Suppressor macrophage treated with lipopolysaccharide for 1 hour (primary cell): ENCODE results near the gene EXOSC7.
"Not testable (repeated sequence)": the region's sequence is repeated elsewhere in the genome, so short reads cannot be mapped to it uniquely, and the experiment has no call there.

Source experiments
- DNase-seq, 3 donors: peaks; one replicate each; pipeline ENCODE4 v3.0.0-alpha.2; 2020 to 2022

EXOSC7 gene

GRCh38 chr3:45026038-45026437, 50.0 kb downstream of the EXOSC7 start, which contains the start of gene CLEC3B:
TSS of gene CLEC3B (plus strand) at chr3:45026303. CDS start at chr3:45026363, 60 bp downstream.
- DNase-seq = no peak

- DNase-seq = no peak
Observed at GRCh38 chr3:45026957-45027356, 50.9 kb downstream of the EXOSC7 start.

GRCh38 chr3:45027441-45027840, 51.4 kb downstream of the EXOSC7 start:
- no peak for DNase-seq

GRCh38 chr3:45029216-45029615, 53.2 kb downstream of the EXOSC7 start:
- peak; percentile 23 to 46 (median 33) for DNase-seq

GRCh38 chr3:45029661-45030060, 53.6 kb downstream of the EXOSC7 start:
- no peak for DNase-seq

- DNase-seq = no peak
Observed at GRCh38 chr3:45031531-45031930, 55.5 kb downstream of the EXOSC7 start.

- no peak for DNase-seq
Observed at GRCh38 chr3:45032113-45032512, 56.1 kb downstream of the EXOSC7 start.

GRCh38 chr3:45033791-45034190, 57.7 kb downstream of the EXOSC7 start:
- peak; percentile 39 to 57 (median 50) for DNase-seq

GRCh38 chr3:45034612-45035252, 58.7 kb downstream of the EXOSC7 start:
- peak; percentile 82 to 88 (median 82) for DNase-seq

GRCh38 chr3:45035441-45036301, 59.6 kb downstream of the EXOSC7 start:
- DNase-seq = peak in 1 of 3 donors; percentile 30

- DNase-seq = peak; percentile 94 to 98 (median 97)
Observed at GRCh38 chr3:45037720-45038455, 61.8 kb downstream of the EXOSC7 start.

- no peak for DNase-seq
Observed at GRCh38 chr3:45041666-45042065, 65.6 kb downstream of the EXOSC7 start.

- DNase-seq = no peak
Observed at GRCh38 chr3:45042162-45042561, 66.1 kb downstream of the EXOSC7 start.

GRCh38 chr3:45043728-45044299, 67.8 kb downstream of the EXOSC7 start:
- DNase-seq = peak; percentile 83 to 94 (median 91)

GRCh38 chr3:45048244-45048643, 72.2 kb downstream of the EXOSC7 start:
- no peak for DNase-seq

GRCh38 chr3:45049807-45050206, 73.8 kb downstream of the EXOSC7 start:
- no peak for DNase-seq

GRCh38 chr3:45051685-45052084, 75.6 kb downstream of the EXOSC7 start:
- no peak for DNase-seq

- not testable (repeated sequence) for DNase-seq
Observed at GRCh38 chr3:45053805-45054195, 77.8 kb downstream of the EXOSC7 start.

GRCh38 chr3:45054196-45054857, 78.3 kb downstream of the EXOSC7 start:
- no peak for DNase-seq

GRCh38 chr3:45055032-45055410, 79.0 kb downstream of the EXOSC7 start:
- DNase-seq = peak; percentile 76 to 97 (median 95)

GRCh38 chr3:45055411-45056143, 79.5 kb downstream of the EXOSC7 start:
- peak; percentile 53 to 60 (median 58) for DNase-seq
